ENCODE results near the gene RSU1.

The RSU1 gene

DNA sequence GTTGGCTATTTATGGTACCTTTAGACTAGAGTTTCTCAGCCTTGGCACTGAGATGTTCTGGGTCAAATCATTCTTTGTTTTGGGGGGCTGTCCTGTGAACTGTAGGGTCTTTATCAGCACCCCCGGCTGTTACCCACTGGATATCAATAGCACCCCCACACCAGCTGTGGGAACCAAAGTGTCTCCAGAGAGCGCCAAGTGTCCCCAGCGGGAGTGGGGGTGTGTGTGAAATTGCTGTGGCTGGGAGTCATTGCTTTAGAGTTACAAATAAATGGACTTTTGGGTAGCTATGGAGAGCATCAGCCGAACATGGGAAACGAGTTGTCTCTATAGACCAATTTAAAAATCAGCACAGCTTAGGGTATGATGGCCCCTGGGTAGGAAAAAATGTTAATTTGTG lies 184.2 kb downstream of the RSU1 start:
- H3K4me1 Mint-ChIP-seq (ENCODE audit: low read depth), result no peaks in the 10 kb centered on the region
- H3K27me3 Mint-ChIP-seq, result no peaks in the 10 kb centered on the region
- no peak for DNase-seq
- no peaks in the 10 kb centered on the region for H3K9me3 Mint-ChIP-seq
- no peak overlapping the region for H3K27ac Mint-ChIP-seq
- H3K4me3 Mint-ChIP-seq, result no peak overlapping the region
- H3K36me3 Mint-ChIP-seq (ENCODE audit: low read depth), result peaks cover 25% of the 10 kb centered on the region

DNA sequence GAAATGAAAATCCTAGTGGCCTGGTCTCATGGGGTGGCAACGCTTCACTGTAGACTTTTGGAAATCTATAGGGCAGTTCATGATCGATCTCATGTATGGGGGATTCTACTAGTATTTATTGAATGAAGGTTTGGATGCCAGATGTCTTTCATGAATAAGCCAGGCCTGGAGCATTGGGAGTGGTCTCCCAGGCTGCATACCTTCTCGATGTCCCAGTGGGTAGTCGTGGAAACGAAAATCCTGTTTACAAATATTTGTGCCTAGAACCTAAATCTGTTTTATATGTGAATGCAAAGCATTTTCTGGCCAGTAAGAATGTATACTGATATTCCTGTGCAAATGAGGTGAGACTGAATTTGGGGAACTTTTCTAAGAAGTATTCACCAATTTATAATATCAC lies 190.5 kb downstream of the RSU1 start:
- DNase-seq, result no peak
- H3K4me3 Mint-ChIP-seq, result no peak overlapping the region
- no peaks in the 10 kb centered on the region for H3K4me1 Mint-ChIP-seq (ENCODE audit: low read depth)
- H3K27ac Mint-ChIP-seq, result no peak overlapping the region
- H3K27me3 Mint-ChIP-seq, result no peaks in the 10 kb centered on the region
- H3K36me3 Mint-ChIP-seq (ENCODE audit: low read depth), result peaks cover 59% of the 10 kb centered on the region
- peaks cover 21% of the 10 kb centered on the region for H3K9me3 Mint-ChIP-seq

DNA sequence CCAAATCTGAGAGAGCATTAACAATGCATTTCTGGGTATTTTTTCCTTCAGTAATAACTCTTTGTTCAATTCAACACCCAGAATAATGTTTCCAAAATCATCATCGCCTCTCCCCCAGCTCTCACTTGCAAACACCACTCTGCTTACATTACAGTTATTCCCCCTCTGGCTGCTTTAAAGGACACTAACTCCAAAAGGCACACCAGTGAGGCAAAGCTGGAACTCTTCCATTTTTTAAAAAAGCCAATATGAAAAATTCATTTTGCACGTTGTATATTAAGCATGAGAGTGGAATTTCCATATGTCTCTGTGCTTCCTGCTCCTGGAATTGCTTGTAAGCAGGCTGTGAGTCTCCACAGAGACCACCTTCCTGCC lies 204.3 kb downstream of the RSU1 start:
- no peak for DNase-seq
- H3K4me1 Mint-ChIP-seq (ENCODE audit: low read depth), result no peaks in the 10 kb centered on the region
- no peaks in the 10 kb centered on the region for H3K27me3 Mint-ChIP-seq
- H3K36me3 Mint-ChIP-seq (ENCODE audit: low read depth), result peaks cover 48% of the 10 kb centered on the region
- peaks cover 20% of the 10 kb centered on the region for H3K9me3 Mint-ChIP-seq
- no peak overlapping the region for H3K4me3 Mint-ChIP-seq
- no peak overlapping the region for H3K27ac Mint-ChIP-seq

DNA sequence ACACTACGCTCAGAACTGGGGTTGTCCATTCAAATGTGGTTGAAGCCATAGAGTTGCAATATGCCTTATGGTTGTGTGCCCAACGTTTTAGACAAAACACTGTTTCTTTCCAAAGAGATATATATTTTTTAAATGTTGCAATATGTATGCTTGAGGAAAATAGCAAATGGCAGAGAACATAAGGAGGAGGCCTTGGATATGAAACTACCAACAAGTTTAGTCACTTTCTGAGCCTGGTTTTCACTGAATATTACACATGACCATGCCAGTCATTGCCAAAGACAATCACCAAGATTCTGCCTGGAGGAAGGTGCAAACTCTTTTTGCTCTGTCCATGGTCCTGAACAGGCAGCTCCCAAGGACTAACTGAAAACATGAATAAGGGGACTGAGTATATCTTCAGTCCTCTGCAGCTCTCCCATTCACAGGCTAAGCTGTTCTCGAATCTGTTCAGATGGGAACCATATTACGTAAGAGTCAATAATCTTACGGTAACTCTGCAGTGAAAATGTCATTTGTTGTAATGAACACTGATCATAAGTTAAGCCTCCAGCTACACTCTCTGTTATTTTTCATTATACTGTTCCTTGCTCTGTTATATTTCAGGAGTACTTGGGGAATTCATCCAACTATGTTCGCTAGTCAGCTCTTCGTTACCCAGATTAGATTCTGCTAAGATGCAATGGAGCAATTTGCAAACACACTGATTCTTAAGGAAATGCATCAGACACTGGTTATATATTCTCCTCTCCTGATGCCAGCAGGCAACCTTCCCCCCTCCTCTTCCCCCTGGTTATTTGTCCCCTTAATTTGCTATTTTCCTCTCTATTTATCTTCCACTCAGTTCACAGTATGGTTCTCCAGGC lies 204.9 kb downstream of the RSU1 start:
- Mint-ChIP-seq H3K27ac (no peak overlapping the region), H3K4me3 (no peak overlapping the region), H3K4me1 (ENCODE audit: low read depth) (no peaks in the 10 kb centered on the region), H3K9me3 (peaks cover 17% of the 10 kb centered on the region), H3K27me3 (no peaks in the 10 kb centered on the region), H3K36me3 (ENCODE audit: low read depth) (peaks cover 46% of the 10 kb centered on the region)
- DNase-seq, result no peak

DNA sequence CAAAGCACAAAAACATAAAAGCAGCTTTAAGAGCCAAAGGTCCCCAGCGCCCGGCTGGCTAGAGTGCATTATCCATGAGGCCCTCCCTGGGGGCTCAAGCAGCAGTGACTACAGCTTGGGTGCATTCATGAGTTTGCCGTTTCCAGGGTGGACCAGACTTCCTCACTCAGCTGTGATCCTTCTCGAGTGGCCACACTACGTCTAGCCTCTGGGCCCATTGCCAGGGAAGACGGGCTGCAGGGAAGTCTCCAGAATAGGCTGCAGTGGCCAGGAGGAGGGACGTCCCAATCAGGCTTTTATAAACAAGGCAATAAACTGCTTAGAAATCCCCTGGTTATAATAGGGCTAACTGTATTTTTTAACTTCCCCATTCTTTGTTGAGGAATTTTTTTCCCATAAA lies 206.2 kb downstream of the RSU1 start:
- H3K27ac Mint-ChIP-seq, result no peak overlapping the region
- no peaks in the 10 kb centered on the region for H3K27me3 Mint-ChIP-seq
- no peak for DNase-seq
- H3K36me3 Mint-ChIP-seq (ENCODE audit: low read depth), result peaks cover 44% of the 10 kb centered on the region
- H3K4me3 Mint-ChIP-seq, result no peak overlapping the region
- peaks cover 7% of the 10 kb centered on the region for H3K9me3 Mint-ChIP-seq
- H3K4me1 Mint-ChIP-seq (ENCODE audit: low read depth), result no peaks in the 10 kb centered on the region

DNA sequence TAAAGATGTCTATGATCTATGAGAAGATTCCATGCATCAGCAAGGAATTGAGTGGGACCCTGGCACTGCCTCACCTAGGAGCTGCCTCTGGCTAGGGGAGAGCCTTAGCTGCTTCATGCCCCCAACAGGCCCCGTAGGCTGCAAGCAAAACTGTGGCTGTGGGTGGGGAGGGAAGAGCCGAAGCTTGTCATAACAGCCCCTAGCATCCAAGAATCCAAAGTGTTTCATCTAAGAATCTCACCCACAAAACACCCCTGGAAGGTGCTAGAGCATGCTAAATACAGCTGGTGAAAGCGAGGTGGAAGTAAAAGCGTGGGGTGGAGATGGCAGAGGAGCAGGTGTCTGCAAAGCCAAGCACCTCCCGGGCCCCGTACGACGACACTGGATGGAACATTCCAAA lies 208.0 kb downstream of the RSU1 start:
- no peaks in the 10 kb centered on the region for H3K4me1 Mint-ChIP-seq (ENCODE audit: low read depth)
- no peak overlapping the region for H3K27ac Mint-ChIP-seq
- no peaks in the 10 kb centered on the region for H3K27me3 Mint-ChIP-seq
- H3K36me3 Mint-ChIP-seq (ENCODE audit: low read depth), result peaks cover 30% of the 10 kb centered on the region
- no peaks in the 10 kb centered on the region for H3K9me3 Mint-ChIP-seq
- no peak overlapping the region for H3K4me3 Mint-ChIP-seq
- no peak for DNase-seq

DNA sequence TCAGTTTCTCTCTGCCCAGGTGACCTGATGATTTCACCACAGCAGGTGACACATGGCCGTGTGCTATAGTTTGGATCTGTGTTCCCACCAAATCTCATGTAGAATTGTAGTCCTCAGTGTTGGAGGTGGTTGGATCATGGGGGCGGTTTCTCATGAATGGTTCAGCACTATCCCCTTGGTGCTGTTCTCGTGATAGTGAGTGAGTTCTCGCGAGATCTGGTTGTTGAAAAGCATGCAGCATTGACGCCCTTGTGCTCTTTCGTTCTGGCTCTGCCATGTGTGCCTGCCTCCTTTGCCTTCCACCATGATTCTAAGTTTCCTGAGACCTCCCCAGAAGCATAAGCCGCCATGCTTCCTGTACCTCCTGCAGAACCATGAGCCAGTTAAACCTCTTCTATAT lies 210.3 kb downstream of the RSU1 start:
- no peak overlapping the region for H3K4me3 Mint-ChIP-seq
- no peak overlapping the region for H3K27ac Mint-ChIP-seq
- no peaks in the 10 kb centered on the region for H3K4me1 Mint-ChIP-seq (ENCODE audit: low read depth)
- H3K27me3 Mint-ChIP-seq, result no peaks in the 10 kb centered on the region
- DNase-seq, result no peak
- peaks cover 47% of the 10 kb centered on the region for H3K36me3 Mint-ChIP-seq (ENCODE audit: low read depth)
- H3K9me3 Mint-ChIP-seq, result no peaks in the 10 kb centered on the region

DNA sequence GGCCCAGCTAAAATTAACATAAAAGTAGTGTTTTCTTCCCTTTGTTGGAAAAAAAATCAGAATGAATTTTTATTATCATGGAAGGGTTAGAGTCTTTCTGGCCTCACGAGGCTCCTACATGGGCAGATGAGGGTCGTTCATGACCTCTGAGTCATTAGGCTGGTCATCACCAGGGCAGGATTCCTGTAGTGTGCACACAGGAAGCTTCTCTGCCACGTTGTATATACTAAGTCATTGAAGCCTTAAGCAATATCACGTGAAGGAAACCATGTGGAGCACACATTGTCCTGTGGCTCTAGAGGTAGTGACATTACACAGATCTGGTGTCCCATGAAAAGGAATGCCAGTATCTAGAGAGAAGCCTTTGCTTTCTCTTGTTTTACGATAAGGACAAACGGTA lies 210.8 kb downstream of the RSU1 start:
- Mint-ChIP-seq H3K4me1 (ENCODE audit: low read depth) (no peaks in the 10 kb centered on the region), H3K4me3 (no peak overlapping the region), H3K27ac (no peak overlapping the region), H3K36me3 (ENCODE audit: low read depth) (peaks cover 50% of the 10 kb centered on the region), H3K27me3 (no peaks in the 10 kb centered on the region), H3K9me3 (no peaks in the 10 kb centered on the region)
- no peak for DNase-seq

DNA sequence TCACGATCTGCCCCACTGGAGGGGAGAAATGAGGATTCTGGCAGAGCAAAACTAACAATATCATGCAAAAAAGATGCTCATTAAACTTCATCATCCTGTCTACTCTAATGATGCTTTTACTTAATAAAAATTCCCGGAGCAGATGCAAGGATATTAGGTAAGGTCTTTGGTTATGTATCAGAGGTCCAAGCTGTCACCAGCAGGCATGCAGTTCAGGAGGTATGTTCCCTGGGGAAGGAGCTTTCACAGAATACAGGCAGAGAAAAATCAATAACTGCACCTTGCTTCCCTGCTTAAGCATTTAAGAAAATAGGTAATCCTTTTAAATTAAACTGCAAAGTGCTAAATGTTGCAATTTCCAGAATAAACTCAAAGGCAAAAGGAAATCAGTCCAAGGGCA lies 213.9 kb downstream of the RSU1 start:
- no peak for DNase-seq
- Mint-ChIP-seq H3K27me3 (no peaks in the 10 kb centered on the region), H3K36me3 (ENCODE audit: low read depth) (peaks cover 65% of the 10 kb centered on the region), H3K9me3 (no peaks in the 10 kb centered on the region), H3K27ac (no peak overlapping the region), H3K4me1 (ENCODE audit: low read depth) (no peaks in the 10 kb centered on the region), H3K4me3 (no peak overlapping the region)

DNA sequence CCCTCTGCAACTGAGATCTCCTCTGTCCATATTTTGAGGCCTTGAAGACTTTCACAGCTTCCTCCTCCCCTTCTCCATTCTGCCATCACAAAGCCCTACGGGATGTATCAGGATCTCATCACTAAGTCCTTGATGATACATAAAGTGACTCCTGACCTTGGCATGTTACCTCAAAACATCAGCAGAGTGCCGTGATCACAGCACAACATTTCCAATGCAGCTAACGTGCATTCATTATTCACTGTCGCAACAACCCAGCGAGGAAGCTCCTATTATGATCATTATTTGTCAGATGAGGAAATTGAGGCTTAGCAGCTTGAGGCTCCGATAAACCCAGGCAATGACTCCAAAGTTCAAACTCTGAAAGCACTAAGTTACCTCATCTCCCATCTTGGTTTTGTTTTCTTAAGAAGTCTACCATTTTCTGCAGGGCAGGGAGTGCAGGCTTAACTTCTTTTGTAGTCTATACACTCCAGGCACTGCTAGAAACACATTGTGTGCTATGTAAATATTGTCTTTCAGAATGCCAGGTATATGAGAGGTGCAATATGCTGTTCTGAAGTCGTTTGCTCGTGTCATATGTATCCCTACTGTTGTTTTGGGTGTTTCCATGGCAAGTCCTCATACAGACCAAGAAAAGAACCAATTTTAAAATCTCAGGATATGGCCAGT lies 215.0 kb downstream of the RSU1 start:
- Mint-ChIP-seq H3K27me3 (no peaks in the 10 kb centered on the region), H3K9me3 (no peaks in the 10 kb centered on the region), H3K27ac (no peak overlapping the region), H3K4me3 (no peak overlapping the region), H3K36me3 (ENCODE audit: low read depth) (peaks cover 68% of the 10 kb centered on the region), H3K4me1 (ENCODE audit: low read depth) (no peaks in the 10 kb centered on the region)
- DNase-seq, result no peak

DNA sequence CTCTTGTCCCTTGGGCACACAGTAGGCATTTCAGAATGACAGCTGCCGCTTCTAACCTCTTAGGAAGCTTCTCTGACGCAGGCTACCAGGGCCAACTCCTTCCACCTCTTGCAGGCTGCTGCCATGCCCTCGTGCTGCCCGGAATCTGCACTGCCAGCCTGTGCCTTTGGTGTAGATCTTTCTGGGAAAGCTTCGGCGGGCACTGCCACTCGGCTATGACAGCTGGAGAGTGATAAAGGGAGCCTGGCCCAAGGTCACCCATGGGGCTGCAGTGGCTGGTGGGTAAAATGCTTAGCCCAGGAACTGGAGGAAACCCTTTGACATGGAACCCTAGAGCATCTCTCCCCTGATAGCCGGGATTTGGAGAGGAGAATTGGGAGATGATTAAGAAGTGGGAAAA lies 217.6 kb downstream of the RSU1 start:
- no peak overlapping the region for H3K4me3 Mint-ChIP-seq
- no peak overlapping the region for H3K27ac Mint-ChIP-seq
- H3K4me1 Mint-ChIP-seq (ENCODE audit: low read depth), result no peaks in the 10 kb centered on the region
- peaks cover 79% of the 10 kb centered on the region for H3K36me3 Mint-ChIP-seq (ENCODE audit: low read depth)
- no peaks in the 10 kb centered on the region for H3K27me3 Mint-ChIP-seq
- H3K9me3 Mint-ChIP-seq, result no peaks in the 10 kb centered on the region
- no peak for DNase-seq

DNA sequence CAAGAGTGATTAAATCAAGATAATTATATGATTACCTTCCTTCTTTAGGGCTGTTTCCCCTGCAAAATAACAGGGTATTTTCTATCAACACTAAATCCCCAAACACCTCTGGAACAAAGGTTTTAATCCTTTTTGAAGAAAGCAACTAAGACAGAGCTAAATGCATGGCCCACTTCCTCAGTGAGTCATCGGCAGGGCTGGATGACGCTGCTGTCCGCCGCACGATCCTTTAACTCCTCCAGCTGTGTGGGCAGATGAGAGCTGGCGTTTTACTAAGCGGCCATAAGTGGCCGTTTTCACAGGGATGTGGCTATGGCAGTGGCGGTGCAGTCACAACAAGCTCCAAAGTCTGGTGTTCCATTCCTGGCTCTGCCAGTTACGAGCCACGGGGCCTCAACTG lies 219.6 kb downstream of the RSU1 start:
- H3K27me3 Mint-ChIP-seq, result no peaks in the 10 kb centered on the region
- peaks cover 85% of the 10 kb centered on the region for H3K36me3 Mint-ChIP-seq (ENCODE audit: low read depth)
- peaks cover 4% of the 10 kb centered on the region for H3K9me3 Mint-ChIP-seq
- H3K4me3 Mint-ChIP-seq, result no peak overlapping the region
- H3K27ac Mint-ChIP-seq, result no peak overlapping the region
- DNase-seq, result no peak
- H3K4me1 Mint-ChIP-seq (ENCODE audit: low read depth), result no peaks in the 10 kb centered on the region

DNA sequence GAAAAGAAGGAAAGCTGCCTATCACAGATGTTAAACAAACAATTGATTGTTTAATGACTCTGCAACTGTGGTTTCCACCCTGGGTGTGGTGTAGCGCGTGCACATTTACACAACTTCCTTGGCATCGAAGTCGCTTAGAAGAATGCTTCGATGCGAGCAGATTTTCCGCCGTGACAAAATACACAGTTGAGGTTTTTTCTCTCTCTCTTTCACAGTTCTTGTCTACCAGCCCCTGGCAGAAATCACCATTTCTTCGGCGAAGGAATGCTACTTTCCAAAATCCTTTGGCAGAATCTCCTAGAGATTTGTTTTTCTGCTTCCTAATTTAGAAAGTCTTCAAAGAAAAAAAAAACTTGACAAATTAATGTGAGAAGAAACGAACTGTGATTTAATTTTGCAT lies 224.8 kb downstream of the RSU1 start:
- no peak overlapping the region for H3K27ac Mint-ChIP-seq

DNA sequence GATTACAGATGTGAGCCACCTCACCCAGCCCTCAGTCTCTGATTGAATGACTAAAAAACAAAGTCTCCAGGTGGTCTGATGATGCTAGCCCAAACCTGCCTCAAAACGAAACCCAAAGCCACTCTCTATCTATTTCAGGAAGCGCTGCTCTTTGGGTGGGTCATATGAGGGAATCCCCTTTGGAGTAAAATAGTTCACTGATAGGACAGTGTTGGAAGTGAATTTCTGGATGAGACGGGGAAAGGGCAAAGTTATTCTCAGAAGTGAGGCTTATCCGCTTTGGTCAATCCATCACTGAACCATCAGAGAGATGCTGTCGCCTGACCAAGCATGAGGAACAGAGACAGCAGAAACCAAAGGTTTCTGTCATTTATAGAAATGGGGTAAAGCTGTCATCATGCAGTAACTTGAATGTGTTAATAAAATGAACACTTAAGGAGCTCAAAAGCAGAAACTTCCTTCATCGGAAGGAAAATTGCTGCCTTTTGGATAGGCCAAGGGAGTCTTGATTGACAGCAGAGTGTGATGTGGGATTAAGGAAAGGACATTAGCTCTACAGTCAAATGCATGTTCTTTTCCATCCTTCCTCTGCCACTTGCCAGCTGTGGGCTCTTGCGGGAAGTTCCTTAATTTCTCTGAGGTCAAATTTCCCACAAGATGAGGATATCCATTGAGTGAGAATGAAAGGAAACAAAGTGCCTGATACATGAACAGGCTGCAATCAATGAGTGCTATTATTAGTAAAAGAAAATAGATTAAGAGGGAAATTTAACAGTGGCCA lies 230.7 kb downstream of the RSU1 start:
- Mint-ChIP-seq H3K4me3 (no peak overlapping the region), H3K9me3 (peaks cover 5% of the 10 kb centered on the region), H3K27ac (no peak overlapping the region), H3K4me1 (ENCODE audit: low read depth) (no peaks in the 10 kb centered on the region), H3K27me3 (peaks cover 6% of the 10 kb centered on the region), H3K36me3 (ENCODE audit: low read depth) (peaks cover 4% of the 10 kb centered on the region)
- no peak for DNase-seq

More for the DNA sequence above, 224.8 kb downstream of the RSU1 start:
- Mint-ChIP-seq H3K36me3 (ENCODE audit: low read depth) (peaks cover 53% of the 10 kb centered on the region), H3K4me1 (ENCODE audit: low read depth) (no peaks in the 10 kb centered on the region), H3K4me3 (no peak overlapping the region), H3K9me3 (peaks cover 13% of the 10 kb centered on the region), H3K27me3 (no peaks in the 10 kb centered on the region)
- DNase-seq, result no peak

DNA sequence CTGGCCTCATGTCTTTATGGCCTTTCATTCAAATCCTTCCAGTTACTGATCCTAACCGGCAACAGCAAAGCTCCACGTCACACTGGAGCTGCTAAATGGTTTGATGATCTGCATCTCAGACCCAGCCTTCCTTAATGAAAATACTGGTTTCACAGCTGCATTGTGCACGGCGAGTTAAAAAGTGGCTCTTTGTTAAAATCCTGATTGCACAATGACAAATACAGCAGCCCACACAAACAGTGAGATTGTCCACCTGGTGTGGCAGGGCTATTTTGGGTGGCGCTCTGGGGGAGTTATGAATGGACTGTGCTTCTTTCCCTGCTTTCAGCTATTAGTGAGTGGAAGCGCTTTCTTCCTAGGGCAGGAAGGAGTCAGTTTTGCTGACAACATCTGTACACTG lies 232.1 kb downstream of the RSU1 start:
- Mint-ChIP-seq H3K27ac (no peak overlapping the region), H3K4me1 (ENCODE audit: low read depth) (no peaks in the 10 kb centered on the region), H3K4me3 (no peak overlapping the region), H3K9me3 (peaks cover 2% of the 10 kb centered on the region), H3K27me3 (peaks cover 20% of the 10 kb centered on the region), H3K36me3 (ENCODE audit: low read depth) (no peaks in the 10 kb centered on the region)
- no peak for DNase-seq
